Epithelial cell of proximal tubule (primary cell): Measurements from ENCODE around the gene LIM2. TPM values are rescaled to one million over a fixed set of nuclear protein-coding genes. Genes with fewer than 3 reads are reported as not detected.

ENCODE experiments used
- DNase-seq: peaks from one replicate; pipeline ENCODE4 v3.0.0-alpha.2; 2011; ENCODE audit warnings: low read depth
- H3K4me3 ChIP-seq: 2 replicates; pipeline ENCODE4 v1.5.1; 2011; ENCODE audit warnings: low read depth, mild to moderate bottlenecking, low read length
- total RNA-seq: library from RNA; depleted of rRNA; stranded (reverse); fragments of >200 nt; gene quantifications from 2 replicates; pipeline ENCODE4 v1.2.3, GENCODE V29; 2015
- TF ChIP-seq, protein P1 (sequence below): conservative IDR thresholded peaks from 2 replicates; pipeline ENCODE4 v1.5.1; 2012; ENCODE audit warnings: low read depth, mild to moderate bottlenecking, low read length

Gene LIM2
- total RNA-seq, 1 donor from 2014 or later, result not detected

DNA sequence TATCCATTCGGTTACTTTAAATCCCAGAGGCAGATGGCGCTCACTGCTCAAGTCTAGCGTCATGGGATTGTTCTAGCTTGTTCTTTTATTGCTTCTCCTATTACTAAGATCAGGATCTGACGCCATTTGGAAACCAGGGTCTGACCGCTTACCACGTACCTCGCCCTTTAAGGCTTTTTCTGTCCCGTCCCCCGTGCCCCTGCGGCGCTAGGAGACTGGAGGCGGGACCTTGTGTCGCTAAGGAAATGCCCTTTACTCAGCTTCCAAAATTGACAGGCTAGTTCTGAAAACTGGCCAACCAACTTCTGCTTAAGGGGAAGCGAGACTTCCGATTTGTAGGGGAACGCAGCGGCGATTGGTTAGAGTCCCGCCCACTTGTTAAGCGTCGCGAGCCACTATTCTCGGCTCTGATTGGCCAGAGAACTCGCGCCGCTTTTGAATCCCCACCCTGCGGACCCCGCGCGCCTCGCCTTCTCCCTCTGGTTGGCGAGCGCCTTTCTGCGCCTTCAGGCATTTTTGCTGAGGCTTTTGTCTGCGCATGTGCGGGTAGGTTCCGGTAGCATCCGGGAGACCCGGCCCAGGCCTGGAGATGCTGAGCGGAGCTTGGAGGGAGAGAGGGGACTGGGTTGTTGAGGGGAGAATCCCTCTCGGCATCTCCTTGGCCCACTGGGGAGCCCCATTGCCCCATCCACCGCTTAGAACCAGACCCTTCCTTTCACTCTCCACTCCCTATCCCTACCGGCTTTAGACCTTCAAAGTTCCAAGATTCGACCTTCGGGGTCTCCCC, 6.5 kb upstream of the LIM2 start:
- peak overlapping the region; percentile 62 for H3K4me3 ChIP-seq
- peak; percentile 94 for DNase-seq
- TF ChIP-seq, protein P1, sequence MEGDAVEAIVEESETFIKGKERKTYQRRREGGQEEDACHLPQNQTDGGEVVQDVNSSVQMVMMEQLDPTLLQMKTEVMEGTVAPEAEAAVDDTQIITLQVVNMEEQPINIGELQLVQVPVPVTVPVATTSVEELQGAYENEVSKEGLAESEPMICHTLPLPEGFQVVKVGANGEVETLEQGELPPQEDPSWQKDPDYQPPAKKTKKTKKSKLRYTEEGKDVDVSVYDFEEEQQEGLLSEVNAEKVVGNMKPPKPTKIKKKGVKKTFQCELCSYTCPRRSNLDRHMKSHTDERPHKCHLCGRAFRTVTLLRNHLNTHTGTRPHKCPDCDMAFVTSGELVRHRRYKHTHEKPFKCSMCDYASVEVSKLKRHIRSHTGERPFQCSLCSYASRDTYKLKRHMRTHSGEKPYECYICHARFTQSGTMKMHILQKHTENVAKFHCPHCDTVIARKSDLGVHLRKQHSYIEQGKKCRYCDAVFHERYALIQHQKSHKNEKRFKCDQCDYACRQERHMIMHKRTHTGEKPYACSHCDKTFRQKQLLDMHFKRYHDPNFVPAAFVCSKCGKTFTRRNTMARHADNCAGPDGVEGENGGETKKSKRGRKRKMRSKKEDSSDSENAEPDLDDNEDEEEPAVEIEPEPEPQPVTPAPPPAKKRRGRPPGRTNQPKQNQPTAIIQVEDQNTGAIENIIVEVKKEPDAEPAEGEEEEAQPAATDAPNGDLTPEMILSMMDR, result peak; percentile 8

DNA sequence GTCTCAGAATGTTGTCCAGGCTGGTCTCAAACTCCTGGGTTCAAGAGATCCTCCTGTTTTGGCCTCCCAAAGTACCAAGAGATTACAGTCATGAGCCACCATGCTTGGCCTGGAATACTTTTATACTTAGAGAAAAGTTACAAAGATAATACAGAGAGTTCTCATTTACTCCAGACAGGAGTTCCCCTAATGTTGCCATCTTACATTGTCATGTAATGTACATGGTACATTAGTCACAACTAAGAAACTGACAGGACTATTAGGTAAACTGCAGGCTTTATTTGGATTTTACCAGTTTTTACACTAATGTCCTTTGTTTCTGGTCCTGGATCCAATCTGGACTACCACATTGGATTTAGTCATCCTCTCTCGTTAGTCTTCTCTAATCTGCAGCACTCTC, 4.9 kb upstream of the LIM2 start:
- TF ChIP-seq, protein P1, result no peak
- DNase-seq, result no peak

GRCh38 chr19:51391073-51391611, 3.4 kb upstream of the LIM2 start:
- no peak overlapping the region for H3K4me3 ChIP-seq
- no peak for DNase-seq
- TF ChIP-seq, protein P1, result no peak

More for the DNA sequence above, 4.9 kb upstream of the LIM2 start:
- H3K4me3 ChIP-seq, result no peak overlapping the region

- no peak overlapping the region for H3K4me3 ChIP-seq
- no peak for DNase-seq
- TF ChIP-seq, protein P1, result no peak
Observed at GRCh38 chr19:51389143-51389542, 1.4 kb upstream of the LIM2 start.

DNA sequence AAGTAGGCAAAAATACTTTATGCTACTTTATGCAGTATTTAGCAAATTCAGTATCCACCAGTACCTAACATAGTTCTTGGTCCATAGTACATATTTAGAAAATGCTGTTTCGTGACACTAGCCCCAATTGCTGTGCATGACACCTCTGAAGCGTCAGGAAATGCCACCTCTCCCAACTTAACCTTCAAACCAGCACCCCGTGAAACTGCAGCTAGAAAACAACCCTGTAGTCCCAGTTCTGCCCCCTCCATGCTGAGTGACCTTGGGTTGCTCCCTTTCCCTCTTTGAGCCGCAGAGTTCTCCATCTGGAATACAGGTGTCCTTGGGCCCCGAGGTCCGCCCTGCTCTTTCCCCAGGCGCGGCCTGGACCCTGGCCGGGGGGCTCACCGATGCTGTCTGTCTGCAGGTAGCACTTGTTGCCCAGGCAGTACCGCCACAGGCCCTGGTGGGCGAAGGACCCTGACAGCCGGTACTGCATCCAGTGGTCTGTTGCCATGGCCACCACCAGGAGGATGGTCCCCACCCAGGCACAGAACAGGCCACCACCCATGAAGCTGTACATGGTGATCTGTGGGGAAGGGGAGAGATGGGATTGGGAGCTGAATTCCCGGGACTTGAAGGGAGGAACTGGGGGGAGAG, 773 bp downstream of the LIM2 start:
- no peak overlapping the region for H3K4me3 ChIP-seq
- DNase-seq, result no peak
- TF ChIP-seq, protein P1, result no peak

DNA sequence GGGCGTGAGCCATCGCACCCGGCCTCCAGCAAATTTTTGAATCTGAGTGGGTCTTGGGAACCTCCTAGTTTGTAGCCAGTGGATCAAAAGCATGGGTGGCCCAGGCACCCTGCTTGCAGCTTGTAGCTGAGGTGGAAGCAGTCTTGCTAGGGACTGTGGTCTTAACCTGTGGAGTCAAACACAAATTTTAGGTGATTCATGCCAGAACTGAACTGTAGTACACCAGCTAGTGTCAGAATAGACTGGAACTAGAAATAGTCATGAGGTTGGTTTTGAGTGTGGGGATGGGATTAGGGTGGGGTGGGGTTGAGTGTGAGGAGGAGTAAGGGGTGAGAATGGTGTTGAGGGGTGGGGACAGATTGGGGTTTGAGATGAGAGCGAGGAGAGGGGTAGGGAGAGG, 5.8 kb downstream of the LIM2 start:
- no peak overlapping the region for H3K4me3 ChIP-seq
- TF ChIP-seq, protein P1, result no peak
- DNase-seq, result no peak
